Hypothalamus (tissue), 51 donors: Measurements from ENCODE around the gene EPHX1.
"Not testable (repeated sequence)": the region's sequence is repeated elsewhere in the genome, so short reads cannot be mapped to it uniquely, and the experiment has no call there.

Source experiments
- DNase-seq, 51 donors: peaks; one replicate each; lab custom pipeline; 2025; lab: John Stamatoyannopoulos, UW

Gene EPHX1

GRCh38 chr1:225815526-225816178 is 5.7 kb downstream of the EPHX1 start:
- no peak for DNase-seq

- DNase-seq = peak in 11 of 51 donors; percentile 26 to 73 (median 59)
Observed at GRCh38 chr1:225816643-225817538, 7.0 kb downstream of the EPHX1 start.

GRCh38 chr1:225817611-225818061 is 7.7 kb downstream of the EPHX1 start:
- DNase-seq = peak in 46 of 51 donors; percentile 16 to 91 (median 76)

- no peak for DNase-seq
Observed at GRCh38 chr1:225818229-225818628, 8.3 kb downstream of the EPHX1 start.

GRCh38 chr1:225819346-225820192 is 9.6 kb downstream of the EPHX1 start:
- DNase-seq = no peak

GRCh38 chr1:225820522-225821120 is 10.7 kb downstream of the EPHX1 start:
- DNase-seq = no peak

GRCh38 chr1:225822655-225823403 is 12.9 kb downstream of the EPHX1 start:
- DNase-seq = no peak

GRCh38 chr1:225823811-225824261 is 13.9 kb downstream of the EPHX1 start:
- no peak for DNase-seq

GRCh38 chr1:225824533-225824941 is 14.6 kb downstream of the EPHX1 start:
- DNase-seq = no peak

GRCh38 chr1:225825078-225825477 is 15.2 kb downstream of the EPHX1 start:
- DNase-seq = no peak

GRCh38 chr1:225825607-225826007 is 15.7 kb downstream of the EPHX1 start:
- DNase-seq = no peak

GRCh38 chr1:225827076-225827475 is 17.2 kb downstream of the EPHX1 start:
- no peak for DNase-seq

GRCh38 chr1:225828706-225829345 is 18.9 kb downstream of the EPHX1 start:
- DNase-seq = no peak

- no peak for DNase-seq
Observed at GRCh38 chr1:225830841-225831240, 20.9 kb downstream of the EPHX1 start.

GRCh38 chr1:225834417-225835329 is 24.7 kb downstream of the EPHX1 start:
- DNase-seq = peak in 12 of 51 donors; percentile 19 to 66 (median 44)

GRCh38 chr1:225835856-225836255 is 25.9 kb downstream of the EPHX1 start:
- peak in 7 of 51 donors; percentile 9 to 52 (median 33) for DNase-seq

GRCh38 chr1:225836296-225836695 is 26.4 kb downstream of the EPHX1 start:
- DNase-seq = not testable (repeated sequence)

GRCh38 chr1:225838793-225839192 is 28.9 kb downstream of the EPHX1 start:
- no peak for DNase-seq
